ENCODE measurements around the gene DLG3. TPM values are rescaled to one million over a fixed set of nuclear protein-coding genes. Genes with fewer than 3 reads are reported as not detected.

The DLG3 gene
- total RNA-seq, 1 experiment from 2014 or later = 67.5 TPM

DNA sequence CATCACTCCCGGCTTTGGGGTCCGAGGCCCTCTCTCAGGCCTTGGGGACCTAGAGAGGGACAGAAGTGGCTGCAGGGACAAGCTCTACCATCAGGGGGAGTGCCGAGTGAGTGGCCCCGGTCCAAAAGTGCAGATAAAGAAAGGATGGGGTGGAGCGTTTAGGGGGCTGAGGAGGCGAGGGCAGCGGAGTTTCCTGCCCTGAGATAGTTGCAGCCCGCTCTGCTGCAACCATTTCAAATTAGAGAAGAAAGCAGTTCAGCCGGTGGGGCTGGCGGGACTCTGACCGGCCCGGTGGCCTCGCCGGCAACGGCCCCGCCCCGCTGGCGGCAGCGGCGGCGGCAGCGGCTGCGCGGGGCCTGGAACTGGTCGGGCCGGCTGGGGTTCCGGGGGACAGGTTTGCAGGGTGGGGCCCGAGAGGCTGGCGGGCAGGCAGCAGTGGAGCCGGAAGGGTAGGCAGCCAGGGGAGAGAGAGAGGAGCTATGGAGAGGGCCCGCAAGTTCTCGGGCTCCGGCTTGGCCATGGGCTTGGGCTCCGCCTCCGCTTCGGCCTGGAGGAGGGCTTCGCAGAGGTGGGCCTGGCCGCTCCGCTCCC is 7.6 kb downstream of the DLG3 start:
- no peaks in the 10 kb centered on the region for H3K9me3 ChIP-seq (replicated peaks)
- 0 out of 2 replicates have a peak, but pooled peaks cover 2% of the 10 kb centered on the region for H3K36me3 ChIP-seq
- DNase-seq = peak; percentile 63 to 83
- peak overlapping the region; percentile 72 for H3K4me3 ChIP-seq
- no peaks in the 10 kb centered on the region for H3K27me3 ChIP-seq
- H3K27ac ChIP-seq = peak overlapping the region; percentile 6; the same call in 1 of the 2 replicates
- H3K4me1 ChIP-seq = peaks cover 8% of the 10 kb centered on the region; the same call in 1 of the 2 replicates

DNA sequence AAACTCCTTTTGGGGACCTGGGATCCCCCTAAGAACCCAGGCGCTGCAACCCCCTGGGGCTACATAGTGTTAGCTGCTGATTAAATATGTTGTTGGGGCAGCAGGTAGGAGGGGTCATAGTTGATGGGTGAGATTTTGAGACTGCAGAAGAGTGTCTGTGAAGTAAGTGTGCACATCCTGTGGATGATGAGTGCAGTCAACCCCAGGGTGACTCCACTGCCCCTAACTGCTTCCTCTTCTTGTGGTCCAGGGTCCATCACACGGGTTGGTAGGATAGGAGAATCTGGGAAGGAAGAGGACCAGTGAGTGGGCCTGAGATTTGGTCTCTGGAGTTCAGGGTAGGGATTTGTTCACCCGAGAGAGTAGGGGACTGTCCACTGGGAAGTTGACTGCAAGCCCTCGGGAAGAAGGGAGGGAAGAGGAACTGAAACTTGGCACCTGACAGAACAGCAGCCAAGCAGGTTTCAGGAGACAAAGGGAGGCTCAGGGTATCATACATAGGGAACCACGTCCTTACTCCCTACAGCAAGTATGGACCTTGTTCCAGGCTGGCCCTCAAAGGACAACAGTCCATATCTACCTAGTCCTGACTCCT is 8.5 kb downstream of the DLG3 start:
- H3K9me3 ChIP-seq (replicated peaks) = no peaks in the 10 kb centered on the region
- no peak overlapping the region for H3K27ac ChIP-seq
- no peaks in the 10 kb centered on the region for H3K27me3 ChIP-seq
- H3K4me1 ChIP-seq = peaks cover 8% of the 10 kb centered on the region; the same call in 1 of the 2 replicates
- 0 out of 2 replicates have a peak, but pooled peaks cover 2% of the 10 kb centered on the region for H3K36me3 ChIP-seq
- H3K4me3 ChIP-seq = peak overlapping the region; percentile 72
- no peak for DNase-seq

DNA sequence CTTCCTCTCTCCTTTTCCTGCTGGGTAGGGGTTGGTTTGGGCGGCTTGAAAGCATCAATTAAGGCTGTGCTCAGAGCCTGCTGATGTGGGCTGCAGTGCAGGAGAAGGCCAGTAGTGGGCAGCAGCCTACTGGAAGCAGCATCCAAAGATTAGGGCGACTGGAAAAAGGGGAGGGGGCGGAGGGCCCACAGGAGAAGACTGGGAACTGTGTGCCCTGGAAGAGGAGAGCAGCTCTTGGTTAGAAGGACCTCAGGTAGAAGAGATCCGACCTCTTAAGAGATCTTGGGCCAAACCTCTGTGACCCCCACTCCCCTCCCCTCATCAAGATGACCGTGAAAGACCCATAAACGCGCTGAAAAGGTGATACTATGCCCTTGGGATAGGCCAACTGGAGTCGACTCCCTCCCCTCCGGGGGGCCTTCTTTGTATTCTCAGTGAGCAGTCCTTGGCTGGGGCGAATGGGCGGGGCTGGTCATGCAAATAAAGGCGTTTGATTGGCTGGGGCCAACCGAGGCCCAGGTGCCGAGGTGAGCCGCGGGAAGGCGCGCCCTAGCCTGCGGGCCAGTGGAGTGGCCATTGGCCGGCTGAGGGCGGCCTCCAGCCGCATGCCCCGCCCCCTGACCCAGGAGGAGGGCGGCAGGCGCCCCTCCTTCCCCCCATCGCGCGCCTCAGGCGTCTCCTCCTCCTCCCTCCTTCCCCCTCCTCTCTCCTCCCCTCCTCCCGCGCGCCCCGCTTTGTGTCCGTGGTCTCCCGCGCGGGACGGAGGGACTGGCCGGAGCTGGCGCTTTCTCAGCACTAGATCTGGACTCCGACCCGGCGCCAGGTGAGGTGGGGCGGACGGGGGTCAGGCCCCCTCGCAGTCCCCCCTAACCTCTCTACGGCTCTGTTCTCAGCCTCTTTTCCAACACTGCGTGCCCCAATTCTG is 10.1 kb downstream of the DLG3 start:
- peaks cover 8% of the 10 kb centered on the region; the same call in 1 of the 2 replicates for H3K4me1 ChIP-seq
- H3K4me3 ChIP-seq = peak overlapping the region; percentile 82
- no peaks in the 10 kb centered on the region for H3K9me3 ChIP-seq (replicated peaks)
- peak overlapping the region; percentile 81 for H3K27ac ChIP-seq
- peak; percentile 92 to 95 for DNase-seq
- H3K36me3 ChIP-seq = peaks cover 2% of the 10 kb centered on the region; the same call in 1 of the 2 replicates
- H3K27me3 ChIP-seq = no peaks in the 10 kb centered on the region

DNA sequence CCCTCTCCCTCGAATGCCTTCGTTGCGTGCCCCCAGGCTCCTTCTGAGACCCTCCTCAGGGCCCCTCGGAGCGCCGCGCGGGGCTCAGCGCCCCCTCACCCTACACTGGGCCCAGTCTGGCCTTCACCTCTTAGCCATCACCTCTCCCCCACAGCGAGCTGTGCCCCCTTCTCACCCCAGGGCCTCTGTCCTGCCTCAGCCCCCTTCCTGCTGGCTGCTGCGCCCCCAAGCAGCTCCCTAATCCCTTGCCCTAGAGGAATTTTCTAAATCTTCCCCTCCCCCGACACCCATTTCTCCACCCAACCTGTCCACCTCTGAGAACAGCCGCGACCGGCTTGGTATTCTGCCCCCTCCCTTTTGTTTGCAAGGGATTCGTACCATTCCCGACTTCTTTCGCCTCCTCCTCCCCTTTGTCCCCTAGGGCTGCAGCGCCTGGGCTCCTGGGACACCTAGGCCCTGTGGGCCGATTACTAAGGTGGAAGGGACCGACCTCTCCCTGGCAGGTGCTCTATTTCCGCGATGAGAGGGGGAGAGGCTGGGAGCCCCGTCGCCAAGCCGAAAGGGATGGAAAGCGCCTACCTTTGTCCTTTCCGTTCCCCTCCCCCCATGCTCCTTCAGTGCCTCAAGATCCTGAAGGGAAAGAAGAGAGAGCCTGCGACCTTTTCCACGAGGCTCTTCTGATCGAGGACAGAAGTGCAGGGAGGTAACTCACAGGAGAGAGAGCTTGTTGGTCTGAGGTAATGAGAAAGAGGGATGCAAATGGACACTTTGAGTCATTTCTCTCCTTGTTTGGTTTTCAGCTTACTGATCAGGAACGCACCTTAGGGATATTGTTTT is 10.9 kb downstream of the DLG3 start:
- Histone ChIP-seq H3K9me3 (replicated peaks) (no peaks in the 10 kb centered on the region), H3K27ac (peak overlapping the region; percentile 81), H3K4me3 (peak overlapping the region; percentile 82), H3K36me3 (peaks cover 5% of the 10 kb centered on the region; the same call in 1 of the 2 replicates), H3K27me3 (no peaks in the 10 kb centered on the region), H3K4me1 (peaks cover 8% of the 10 kb centered on the region; the same call in 1 of the 2 replicates)
- DNase-seq = peak in 1 of 2 experiments; percentile 36

DNA sequence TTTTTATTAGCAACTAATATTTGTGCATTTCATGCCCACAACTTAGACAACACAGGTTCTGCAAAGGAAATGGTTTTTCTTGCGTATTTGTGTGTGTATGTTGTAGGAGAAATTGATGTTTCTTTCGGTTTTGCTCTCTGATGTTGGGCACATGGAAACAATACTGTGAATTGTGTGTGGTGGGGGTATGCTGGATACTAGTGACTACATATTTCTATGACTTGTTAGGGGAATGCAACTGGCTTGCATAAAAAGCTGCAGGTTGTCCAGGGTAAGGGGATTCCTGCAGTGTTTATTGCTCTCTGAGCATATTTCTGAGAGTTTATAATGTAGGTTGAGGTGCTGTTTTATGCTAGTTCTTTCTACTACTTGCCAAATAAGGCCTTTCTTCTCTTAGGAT is 11.6 kb downstream of the DLG3 start:
- no peak for DNase-seq
- no peaks in the 10 kb centered on the region for H3K27me3 ChIP-seq
- H3K36me3 ChIP-seq = peaks cover 12% of the 10 kb centered on the region; the same call in 1 of the 2 replicates
- H3K9me3 ChIP-seq (replicated peaks) = no peaks in the 10 kb centered on the region
- peak overlapping the region; percentile 82 for H3K4me3 ChIP-seq
- no peak overlapping the region for H3K27ac ChIP-seq
- H3K4me1 ChIP-seq = peaks cover 8% of the 10 kb centered on the region; the same call in 1 of the 2 replicates

DNA sequence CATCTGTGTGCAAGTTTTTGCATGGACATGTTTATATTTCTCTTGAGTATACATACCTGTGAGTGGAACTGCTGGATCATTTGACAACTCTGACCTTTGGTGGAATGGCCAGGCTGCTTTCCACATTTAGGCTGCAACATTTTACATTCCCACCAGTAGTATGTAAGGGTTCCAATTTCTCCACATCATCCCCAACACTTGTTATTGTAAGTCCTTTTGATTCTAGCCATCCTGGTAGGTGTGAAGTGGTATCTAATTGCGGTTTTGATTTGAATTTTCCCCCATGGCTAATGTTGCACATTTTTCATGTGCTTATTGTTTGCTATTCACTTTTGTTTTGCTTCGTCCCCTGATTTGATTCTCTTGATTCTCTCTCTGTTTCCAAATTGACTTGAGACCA is 16.4 kb downstream of the DLG3 start:
- no peaks in the 10 kb centered on the region for H3K9me3 ChIP-seq (replicated peaks)
- DNase-seq = no peak
- H3K27me3 ChIP-seq = no peaks in the 10 kb centered on the region
- H3K27ac ChIP-seq = no peak overlapping the region
- no peak overlapping the region for H3K4me3 ChIP-seq
- peaks cover 3% of the 10 kb centered on the region; the same call in 1 of the 2 replicates for H3K4me1 ChIP-seq
- peaks cover 18% of the 10 kb centered on the region; the same call in 1 of the 2 replicates for H3K36me3 ChIP-seq

DNA sequence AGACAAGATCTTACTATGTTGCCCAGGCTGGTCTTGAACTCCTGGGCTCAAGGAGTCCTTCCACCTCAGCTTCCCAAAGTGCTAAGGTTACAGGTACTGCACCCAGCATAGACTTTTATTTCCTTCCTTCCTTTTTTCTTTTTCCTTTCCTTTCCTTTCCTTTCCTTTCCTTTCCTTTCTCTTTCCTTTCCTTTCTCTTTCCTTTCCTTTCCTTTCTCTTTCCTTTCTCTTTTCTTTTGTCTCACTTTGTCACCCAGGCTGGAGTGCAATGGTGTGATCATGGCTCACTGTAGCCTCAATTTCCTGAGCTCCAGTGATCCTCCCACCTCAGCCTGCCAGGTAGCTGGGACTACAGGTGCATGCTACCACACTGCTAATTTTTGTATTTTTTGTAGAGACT is 19.4 kb downstream of the DLG3 start:
- peaks cover 19% of the 10 kb centered on the region for H3K36me3 ChIP-seq
- H3K9me3 ChIP-seq (replicated peaks) = no peaks in the 10 kb centered on the region
- H3K27me3 ChIP-seq = no peaks in the 10 kb centered on the region
- no peak overlapping the region for H3K27ac ChIP-seq
- no peak for DNase-seq
- H3K4me1 ChIP-seq = no peaks in the 10 kb centered on the region
- H3K4me3 ChIP-seq = no peak overlapping the region

DNA sequence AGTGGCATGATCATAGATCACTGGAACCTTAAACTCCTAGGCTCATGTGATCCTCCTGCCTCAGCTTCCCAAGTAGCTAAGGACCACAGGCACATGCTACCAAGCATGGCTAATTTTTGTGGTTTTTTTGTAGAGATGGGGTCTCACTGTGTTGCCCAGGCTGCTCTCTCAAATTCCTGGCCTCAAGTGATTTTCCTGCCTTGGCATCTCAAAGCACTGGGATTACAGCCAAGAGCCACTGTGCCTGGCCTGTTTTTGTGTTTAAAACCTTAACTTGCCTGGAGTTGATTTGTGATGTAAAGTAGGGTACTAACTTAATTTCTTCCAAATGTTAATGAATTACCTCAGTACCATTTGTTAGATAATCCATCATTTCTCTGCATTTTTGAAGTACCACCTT is 22.3 kb downstream of the DLG3 start:
- Histone ChIP-seq H3K9me3 (replicated peaks) (no peaks in the 10 kb centered on the region), H3K4me1 (peaks cover 4% of the 10 kb centered on the region; the same call in 1 of the 2 replicates), H3K36me3 (peaks cover 9% of the 10 kb centered on the region; the same call in 1 of the 2 replicates), H3K27me3 (no peaks in the 10 kb centered on the region), H3K27ac (no peak overlapping the region), H3K4me3 (no peak overlapping the region)
- DNase-seq = no peak

DNA sequence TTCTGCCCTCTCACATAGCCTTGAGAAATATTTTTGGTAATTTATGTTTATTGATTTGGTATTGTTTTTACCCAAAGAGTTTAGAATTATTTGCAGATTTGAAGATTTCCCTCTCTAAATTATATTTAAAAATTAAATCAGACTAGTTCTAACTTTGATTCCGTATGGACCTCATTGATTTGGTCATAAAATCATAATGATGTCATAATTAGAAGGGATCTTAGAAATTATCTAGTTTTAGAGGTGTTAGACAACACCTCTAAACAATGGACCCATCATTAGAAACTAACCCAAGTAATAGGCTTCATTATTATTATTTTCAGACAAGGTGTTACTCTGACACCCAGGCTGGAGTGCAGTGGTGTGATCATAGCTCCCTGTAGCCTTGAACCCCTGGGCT is 24.1 kb downstream of the DLG3 start:
- Histone ChIP-seq H3K9me3 (replicated peaks) (no peaks in the 10 kb centered on the region), H3K27me3 (no peaks in the 10 kb centered on the region), H3K36me3 (peaks cover 9% of the 10 kb centered on the region; the same call in 1 of the 2 replicates), H3K27ac (no peak overlapping the region), H3K4me3 (no peak overlapping the region), H3K4me1 (peaks cover 4% of the 10 kb centered on the region; the same call in 1 of the 2 replicates)
- DNase-seq = no peak

DNA sequence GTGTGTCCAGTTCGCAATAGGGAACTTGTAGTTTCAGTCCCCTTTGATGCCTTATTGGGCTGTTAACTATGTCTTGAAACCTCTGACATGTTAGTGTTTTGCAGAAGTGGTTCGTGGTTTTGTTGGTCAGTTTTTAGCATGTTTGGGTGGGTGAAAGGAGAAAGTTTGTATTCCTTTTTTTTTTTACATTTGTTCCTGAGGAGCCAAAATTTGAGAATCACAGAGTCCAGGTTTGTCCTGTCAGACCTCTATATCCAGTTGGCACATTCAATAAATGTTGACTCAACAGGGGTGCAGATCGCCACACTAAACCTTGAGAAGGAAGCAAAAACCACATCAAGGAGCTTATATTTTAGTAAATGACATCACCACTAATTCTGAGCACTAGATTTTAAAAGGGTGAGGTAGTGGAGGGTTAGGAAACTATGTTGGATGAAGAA is 26.2 kb downstream of the DLG3 start:
- no peaks in the 10 kb centered on the region for H3K27me3 ChIP-seq
- H3K4me3 ChIP-seq = no peak overlapping the region
- peaks cover 4% of the 10 kb centered on the region; the same call in 1 of the 2 replicates for H3K36me3 ChIP-seq
- no peaks in the 10 kb centered on the region for H3K9me3 ChIP-seq (replicated peaks)
- no peak overlapping the region for H3K27ac ChIP-seq
- H3K4me1 ChIP-seq = peaks cover 11% of the 10 kb centered on the region
- peak in 1 of 2 experiments; percentile 33 for DNase-seq

DNA sequence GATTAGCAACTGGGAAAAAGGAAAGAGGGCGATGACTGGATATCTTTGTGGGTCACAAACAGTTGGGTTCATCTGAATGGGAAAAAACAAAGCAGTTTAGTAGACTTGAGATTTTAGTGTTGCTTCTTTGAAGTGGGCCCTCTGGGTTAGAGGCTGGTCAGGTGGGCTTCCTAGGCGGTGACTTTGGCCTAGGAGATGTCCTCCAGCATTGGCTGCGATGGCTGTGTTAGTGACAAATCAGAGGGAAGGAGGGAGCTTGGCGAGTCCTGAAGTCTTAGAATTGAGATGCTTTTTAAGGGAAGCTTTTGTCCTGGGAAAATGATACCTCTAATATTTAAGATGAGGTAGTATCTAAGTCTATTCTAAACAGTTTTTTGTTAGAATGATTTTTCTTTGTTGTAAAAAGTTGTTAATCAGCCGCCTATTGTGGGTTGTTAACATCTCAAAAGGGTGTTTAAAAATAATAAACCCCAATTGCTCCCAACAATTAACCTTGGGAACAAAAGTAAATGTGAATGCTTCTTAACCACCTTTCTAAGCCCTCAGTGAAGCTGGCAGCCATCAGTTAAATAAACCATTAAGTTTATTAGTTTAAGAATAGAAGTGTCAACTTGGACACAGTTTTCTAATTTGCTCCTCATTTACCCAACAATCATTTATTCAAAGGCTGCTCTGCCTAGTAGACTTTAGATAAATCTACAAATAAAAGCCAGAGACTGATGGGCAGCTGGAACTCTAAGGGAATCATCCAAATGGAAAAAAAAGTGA is 31.7 kb downstream of the DLG3 start:
- Histone ChIP-seq H3K36me3 (no peaks in the 10 kb centered on the region), H3K9me3 (replicated peaks) (no peaks in the 10 kb centered on the region), H3K4me1 (peaks cover 44% of the 10 kb centered on the region), H3K27ac (peak overlapping the region; percentile 79), H3K27me3 (no peaks in the 10 kb centered on the region), H3K4me3 (peak overlapping the region; percentile 28)
- DNase-seq = no peak

DNA sequence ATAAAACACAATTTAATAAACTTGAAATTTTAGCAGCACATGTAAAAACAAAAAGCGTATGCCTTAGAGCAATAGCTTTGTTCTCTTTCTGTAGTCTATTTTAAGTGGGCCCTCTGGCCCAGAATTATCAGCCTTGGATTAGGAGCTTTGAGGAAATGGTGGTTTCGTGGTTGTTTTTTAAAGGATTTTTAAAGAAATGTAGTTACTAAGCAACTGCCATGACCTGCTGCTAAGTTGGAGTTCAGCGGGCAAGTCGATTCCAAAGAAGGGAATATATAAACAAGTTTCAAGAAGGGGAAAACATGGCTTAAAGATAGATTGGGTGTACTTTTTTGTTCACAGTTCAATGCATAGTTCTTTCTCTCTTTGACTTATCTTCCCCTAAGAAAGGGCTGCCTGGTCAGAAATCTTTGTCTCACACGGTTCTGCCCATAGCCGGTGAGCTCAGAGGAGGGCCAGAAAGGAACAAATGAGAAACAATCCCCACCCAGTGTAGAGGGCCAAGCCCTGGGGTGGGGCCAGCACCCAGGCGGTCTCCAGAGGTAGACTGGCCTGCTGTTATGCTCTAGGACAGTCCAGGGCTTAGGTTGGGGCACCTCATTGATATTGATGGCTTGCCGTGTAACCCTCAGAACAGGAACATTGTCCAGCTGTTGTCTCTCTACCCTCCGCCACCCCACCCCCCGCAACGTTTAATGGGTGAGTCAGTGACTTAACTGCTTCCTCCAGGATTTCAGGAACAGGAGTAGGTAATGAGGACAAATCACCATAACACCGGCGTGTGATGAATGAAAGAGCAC is 32.5 kb downstream of the DLG3 start:
- Histone ChIP-seq H3K4me1 (peaks cover 44% of the 10 kb centered on the region), H3K27me3 (no peaks in the 10 kb centered on the region), H3K4me3 (peak overlapping the region; percentile 28), H3K9me3 (replicated peaks) (no peaks in the 10 kb centered on the region), H3K36me3 (peaks cover 7% of the 10 kb centered on the region; the same call in 1 of the 2 replicates), H3K27ac (peak overlapping the region; percentile 79)
- peak; percentile 86 to 92 for DNase-seq

DNA sequence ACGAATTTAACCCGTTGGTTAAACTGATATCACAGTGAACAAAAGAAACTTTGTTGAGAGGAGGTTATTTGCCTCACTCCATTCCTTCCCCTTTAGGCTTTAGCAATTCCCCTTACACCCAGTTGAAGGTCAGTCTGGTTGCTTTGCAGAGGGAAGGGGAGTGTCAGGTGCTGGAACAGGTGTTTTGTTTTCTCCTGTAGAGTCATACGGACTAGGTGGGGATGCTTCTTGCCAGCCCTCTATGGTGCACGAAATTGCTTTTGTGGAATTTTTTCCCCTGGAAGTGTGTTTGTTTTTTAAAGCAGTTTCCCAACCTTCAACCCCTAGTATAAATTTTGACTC is 33.1 kb downstream of the DLG3 start:
- Histone ChIP-seq H3K4me3 (no peak overlapping the region), H3K36me3 (peaks cover 10% of the 10 kb centered on the region; the same call in 1 of the 2 replicates), H3K27ac (peak overlapping the region; percentile 79), H3K9me3 (replicated peaks) (no peaks in the 10 kb centered on the region), H3K4me1 (peaks cover 44% of the 10 kb centered on the region), H3K27me3 (no peaks in the 10 kb centered on the region)
- no peak for DNase-seq
